Measurements from ENCODE around the gene CADM2.

GRCh38 chr3:84958495-84959469 lies at the start of gene CADM2:
- TF ChIP-seq CTCF (IDR thresholded peaks at IDR 0.05) (no peak), POLR2A (IDR thresholded peaks at IDR 0.05) (no peak)
